NCI-H187 (cell line): ENCODE data around the gene TIPARP.

Experiments
- DNase-seq, 2 experiments: peaks; one replicate each; lab custom pipeline; 2025; lab: John Stamatoyannopoulos, UW

TIPARP gene, protein sequence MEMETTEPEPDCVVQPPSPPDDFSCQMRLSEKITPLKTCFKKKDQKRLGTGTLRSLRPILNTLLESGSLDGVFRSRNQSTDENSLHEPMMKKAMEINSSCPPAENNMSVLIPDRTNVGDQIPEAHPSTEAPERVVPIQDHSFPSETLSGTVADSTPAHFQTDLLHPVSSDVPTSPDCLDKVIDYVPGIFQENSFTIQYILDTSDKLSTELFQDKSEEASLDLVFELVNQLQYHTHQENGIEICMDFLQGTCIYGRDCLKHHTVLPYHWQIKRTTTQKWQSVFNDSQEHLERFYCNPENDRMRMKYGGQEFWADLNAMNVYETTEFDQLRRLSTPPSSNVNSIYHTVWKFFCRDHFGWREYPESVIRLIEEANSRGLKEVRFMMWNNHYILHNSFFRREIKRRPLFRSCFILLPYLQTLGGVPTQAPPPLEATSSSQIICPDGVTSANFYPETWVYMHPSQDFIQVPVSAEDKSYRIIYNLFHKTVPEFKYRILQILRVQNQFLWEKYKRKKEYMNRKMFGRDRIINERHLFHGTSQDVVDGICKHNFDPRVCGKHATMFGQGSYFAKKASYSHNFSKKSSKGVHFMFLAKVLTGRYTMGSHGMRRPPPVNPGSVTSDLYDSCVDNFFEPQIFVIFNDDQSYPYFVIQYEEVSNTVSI

DNA sequence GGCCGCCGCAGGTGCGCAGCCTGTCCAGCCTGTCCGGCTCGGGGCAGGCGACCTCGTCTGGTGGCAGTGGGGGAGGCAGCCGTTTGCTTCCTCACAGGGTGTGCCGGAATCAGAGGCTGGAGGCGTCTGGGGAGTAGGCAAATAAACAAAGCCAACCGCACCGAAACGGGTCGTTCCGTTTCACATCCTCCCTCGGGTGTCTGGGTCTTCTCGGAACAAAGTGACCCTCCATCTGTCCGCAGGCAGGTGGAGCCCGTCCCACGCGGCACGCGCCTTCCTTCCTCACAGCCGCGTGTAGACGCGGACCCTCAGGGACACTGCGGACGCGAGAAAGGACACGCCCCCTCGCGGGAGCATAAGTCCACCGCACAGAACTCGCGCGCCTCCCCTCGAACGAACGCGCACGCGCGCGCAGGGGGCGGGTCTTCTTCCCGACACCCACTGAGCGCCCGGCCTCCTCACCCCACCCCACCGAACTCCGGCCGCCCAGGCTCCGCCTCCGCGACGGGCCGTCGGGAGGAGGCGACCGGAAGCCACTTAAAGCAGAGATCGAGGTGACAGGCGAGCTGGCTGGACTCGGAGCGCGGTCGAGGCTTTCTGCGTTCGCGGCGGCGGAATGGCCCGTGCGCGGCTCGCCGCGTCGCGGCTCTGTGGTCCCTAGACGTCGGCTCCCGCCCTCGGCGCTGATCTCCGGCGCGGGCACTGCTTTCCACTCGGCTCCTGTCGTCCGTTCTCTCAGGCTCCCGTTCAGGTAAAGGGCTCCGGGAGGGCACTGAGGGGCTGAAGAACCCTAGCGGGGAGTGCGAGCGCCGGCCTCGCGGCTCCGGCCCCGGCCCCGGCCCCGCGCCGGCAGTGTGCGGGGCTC is at the start of gene TIPARP:
Gene TIPARP, plus strand, starts transcription at position 545 of the 865 bp plus-strand sequence. CDS start 3,108 bp downstream, outside the sequence.
- DNase-seq: peak; percentile 94 to 95

DNA sequence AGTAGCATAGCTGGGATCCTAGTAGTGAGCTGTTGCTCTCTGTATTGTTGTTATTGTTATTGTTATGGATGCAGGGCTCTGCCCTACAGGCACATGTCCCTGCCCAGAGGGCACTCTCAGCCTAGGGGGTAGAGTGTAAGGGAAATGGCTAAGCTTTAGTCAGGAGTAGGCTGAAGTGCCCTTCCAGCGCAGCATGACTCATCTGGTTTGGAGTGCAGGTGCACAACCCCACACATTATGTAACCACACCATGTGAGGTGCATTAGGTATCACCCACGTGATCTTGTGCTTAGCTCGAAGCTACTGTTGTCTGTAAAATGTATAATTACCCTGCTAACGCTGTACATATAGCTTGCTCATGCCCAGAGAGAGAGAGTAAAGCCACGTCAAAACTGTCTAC is 48.3 kb upstream of the TIPARP start:
- peak in 1 of 2 experiments; percentile 10 for DNase-seq

DNA sequence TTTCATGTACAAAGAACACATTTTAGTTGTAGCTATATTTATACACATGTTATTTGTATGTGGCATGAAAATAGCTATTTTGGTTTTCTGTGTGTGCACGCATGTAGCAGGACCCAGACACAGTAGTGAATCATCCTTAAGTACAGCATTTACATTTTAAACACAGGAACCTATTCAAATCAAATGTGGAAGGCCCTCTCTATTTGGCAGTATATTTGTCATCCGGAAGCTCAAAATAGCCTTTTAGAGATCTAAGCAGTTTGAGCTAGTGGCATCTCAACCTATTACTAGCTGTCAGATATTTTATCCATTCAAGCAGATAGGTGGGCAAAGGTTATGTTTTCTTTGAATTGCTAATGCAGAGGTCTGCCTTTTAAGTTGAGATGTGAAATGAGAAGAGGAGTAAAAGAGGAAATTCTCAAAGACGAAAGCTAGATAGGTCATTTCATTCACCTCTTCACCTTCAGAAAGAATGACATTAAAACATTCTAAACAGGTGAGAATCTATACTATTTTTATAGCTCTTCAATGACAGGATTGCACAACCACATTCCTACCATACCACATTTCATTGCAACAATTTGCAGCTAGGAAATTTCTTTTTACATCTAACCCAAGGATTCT is 46.3 kb upstream of the TIPARP start:
- no peak for DNase-seq

DNA sequence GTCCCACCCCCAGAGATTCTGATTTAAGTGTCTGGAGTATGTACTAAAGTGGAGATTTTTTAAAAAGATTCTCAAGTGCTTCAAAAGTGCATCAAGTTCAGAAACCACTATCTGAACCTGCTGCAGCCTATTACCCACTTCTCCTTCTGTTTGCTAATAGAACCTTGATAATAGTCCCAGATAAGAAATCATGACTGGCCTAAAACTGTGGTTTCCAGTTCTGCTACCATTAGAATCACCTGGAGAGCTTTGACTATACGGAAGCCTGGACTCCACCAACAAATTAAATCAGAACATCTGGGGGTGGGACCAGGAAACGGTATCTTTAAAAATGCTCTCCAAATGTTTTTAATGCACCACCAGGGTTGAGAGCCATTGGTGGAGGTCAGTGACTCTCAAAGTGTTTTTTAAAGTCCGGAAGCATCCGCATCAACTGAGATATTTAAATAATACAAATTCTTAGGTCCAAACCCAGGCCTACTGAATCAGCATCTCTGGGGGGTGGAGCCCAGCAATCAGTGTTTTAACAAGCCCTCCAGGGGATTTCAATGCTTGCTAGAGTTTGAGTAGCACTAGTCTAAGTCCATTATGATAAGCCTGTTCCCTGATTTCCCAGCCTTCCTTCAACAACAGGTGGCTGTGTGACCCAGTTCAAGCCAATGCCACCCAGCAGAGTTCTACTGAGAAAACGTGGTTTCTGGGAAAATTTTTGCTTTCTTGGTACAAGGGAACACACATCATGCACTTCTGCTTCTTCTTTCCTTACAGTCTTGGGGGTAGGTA is 45.4 kb upstream of the TIPARP start:
- DNase-seq: no peak

DNA sequence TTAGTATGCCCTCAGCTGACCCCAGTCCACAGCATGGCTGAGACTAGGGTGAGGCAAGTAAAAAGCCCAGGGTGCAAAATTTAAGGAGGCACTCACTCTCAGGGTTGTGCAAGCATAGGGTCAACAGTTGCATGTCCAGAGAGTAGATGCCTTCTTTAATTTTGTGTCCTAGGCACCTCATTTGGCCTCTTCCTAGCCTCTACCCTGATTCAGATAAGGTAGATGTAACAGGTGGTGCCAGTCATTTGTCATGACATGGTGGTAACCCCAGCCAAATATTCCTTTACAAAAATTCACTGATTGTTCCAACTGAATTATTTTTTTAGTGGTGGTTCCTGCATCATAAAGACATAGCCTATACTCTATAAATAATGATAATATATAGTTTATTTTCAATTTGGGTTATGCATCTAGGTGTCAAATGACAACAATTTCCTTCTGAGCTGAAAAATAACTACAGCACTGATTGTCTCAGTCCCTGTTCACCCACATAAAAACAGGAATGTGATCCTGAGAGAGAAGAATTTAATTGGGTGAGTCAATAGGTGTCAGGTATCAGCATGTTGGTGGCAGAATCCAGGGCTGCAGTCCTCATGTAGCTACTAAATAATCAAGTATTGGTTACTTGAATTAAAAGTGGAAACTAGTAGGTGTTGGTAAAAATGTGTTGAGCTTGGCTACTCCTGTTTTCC is 44.2 kb upstream of the TIPARP start:
- no peak for DNase-seq

DNA sequence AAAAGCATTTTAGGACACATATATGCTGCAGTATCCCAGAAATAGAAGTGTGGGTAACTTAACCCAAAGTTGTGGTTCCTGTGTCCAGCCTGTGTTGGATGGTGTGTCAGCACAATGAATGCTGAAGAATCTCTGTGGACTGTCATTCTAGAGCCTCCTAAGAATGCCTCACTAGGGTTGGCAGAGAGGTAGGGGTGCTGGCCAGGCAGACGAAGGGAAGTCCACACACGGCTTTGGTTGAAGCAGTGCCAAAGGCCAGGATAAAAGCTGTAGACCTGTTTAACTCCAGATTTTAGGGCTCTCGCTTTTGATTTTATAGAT is 43.7 kb upstream of the TIPARP start:
- DNase-seq: no peak

DNA sequence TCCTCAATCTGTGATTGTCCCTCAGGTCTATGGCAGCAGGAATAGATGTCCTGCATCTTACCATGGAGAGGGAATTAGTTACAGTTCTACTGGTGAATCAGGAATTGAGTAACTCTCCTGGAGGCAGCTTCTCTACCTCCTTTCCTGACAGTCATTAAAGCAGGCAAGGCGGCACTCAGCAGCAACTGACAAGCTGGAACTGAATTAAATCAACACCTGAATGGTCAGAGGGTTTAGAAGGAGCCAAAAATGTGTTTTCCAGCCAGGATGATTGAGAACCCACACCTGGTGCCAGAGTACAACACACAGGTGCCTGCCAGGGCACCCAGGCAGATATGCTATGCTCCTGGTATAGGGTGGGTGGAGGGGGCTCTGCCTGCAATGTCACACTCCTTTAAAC is 43.1 kb upstream of the TIPARP start:
- no peak for DNase-seq

DNA sequence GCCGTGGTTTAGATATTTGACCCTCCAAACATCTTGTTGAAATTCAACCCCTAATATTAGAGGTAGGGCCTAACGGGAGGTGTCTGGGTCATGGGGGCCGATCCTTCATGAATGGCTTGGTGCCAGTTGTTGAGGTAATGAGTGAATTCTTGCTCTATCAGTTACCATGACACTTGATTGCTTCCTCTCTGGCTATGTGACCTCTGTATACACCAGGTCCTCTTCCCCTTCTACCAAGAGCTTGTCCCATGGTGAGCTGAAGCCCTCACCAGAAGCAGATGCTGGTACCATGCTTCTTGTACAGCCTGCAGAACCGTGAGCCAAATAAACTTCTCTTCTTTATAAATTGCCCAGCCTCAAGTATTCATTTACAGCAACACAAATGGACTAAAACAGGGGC is 41.8 kb upstream of the TIPARP start:
- DNase-seq: no peak

DNA sequence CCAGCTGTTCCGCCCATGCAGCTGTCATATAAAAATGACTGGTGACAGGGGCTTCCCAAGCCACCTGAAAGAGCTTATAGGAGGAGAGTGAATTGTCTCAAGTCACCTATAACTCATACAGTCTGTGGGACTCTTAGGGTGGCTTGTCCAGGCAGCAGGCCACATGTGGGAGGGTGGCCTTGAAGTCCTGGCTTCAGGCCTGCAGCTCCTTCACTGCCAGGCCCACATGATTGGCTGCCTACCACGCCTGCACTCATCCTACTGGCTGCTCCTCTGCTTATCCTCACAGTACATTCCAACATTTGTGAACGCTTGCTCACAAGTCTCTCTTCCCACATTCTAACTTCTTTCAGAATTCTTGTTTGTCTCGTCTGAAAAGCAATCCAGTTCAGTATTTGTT is 41.1 kb upstream of the TIPARP start:
- DNase-seq: no peak

DNA sequence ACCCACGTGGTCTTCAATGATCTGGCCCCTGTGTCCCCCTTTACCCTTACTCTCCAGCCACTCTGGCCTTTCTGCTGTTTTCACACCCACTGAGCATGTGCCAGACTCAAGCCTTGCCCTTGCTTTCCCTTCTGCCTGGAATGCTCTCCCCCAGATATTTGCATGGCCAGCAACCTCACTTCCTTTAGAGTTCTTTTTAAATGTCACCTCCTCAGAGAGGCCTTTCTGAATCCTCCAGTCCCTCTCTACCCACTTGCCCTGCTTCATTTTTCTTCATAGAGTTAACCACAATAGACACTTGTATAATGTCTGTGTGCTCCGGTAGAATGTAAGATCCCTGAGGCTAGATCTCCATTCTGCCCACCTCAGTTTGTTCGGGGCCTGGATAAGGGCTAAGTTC is 39.4 kb upstream of the TIPARP start:
- no peak for DNase-seq

DNA sequence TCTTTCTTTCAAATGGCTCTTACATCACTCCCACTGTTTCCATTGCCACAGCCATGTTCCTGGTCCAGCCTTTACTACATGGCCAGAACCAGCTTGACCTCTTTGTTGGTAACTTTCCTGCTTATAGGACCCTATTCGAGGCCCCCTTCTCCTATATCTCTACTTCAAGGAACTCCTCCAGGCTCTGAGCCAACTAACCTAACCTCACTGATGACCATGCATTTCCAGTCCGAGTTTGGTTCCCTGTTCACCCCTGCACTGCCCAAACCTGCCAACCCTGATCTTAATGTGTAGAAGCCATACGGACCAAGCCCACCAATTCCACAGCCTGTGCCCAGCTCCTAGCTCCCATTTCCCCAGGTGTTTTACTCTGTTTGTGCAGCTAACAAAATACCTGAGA is 38.4 kb upstream of the TIPARP start:
- DNase-seq: no peak

DNA sequence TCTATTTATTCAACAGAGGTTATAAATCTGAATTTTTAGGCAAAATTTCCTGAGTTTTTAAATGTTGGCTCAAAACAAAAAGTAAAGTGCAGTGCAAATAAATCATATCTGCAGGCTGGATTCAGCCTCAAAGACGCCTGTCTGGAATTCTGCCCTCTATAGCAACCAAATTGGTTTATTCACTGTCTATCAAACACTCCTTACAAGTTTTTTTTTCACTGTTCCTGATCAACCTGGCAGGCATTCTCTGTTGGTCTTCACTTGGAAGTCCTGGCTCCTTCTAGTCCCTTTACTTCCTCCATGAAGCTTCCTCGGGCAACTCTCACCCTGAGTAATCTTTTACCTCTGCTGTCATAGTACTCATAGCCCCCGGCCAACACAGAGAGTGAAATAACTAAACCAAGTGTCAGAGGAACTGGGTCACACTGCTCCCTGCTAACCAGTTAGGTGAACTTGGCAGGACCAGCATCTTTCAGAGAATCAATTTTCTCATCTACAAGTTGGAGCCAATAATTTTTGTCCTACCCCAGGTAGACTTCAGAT is 36.8 kb upstream of the TIPARP start:
- DNase-seq: no peak

DNA sequence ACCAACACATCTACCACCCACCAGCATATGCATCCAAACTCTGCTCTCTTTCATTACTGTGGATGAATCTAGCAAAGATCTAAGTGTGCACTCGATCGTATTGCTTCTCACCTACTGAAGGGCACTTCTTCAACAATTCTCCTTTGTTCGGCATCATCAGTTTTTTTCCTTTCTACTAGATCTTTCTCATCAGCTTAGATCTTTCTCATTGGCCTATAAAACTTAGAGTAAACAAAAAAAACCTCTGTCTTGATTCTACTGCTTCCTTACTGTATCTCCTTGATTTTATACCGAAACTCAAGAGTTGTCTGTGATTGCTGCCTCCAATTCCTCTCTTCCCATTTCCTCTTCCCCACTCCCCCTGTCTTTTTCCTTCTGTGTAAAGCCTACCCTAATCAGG is 36.1 kb upstream of the TIPARP start:
- no peak for DNase-seq

DNA sequence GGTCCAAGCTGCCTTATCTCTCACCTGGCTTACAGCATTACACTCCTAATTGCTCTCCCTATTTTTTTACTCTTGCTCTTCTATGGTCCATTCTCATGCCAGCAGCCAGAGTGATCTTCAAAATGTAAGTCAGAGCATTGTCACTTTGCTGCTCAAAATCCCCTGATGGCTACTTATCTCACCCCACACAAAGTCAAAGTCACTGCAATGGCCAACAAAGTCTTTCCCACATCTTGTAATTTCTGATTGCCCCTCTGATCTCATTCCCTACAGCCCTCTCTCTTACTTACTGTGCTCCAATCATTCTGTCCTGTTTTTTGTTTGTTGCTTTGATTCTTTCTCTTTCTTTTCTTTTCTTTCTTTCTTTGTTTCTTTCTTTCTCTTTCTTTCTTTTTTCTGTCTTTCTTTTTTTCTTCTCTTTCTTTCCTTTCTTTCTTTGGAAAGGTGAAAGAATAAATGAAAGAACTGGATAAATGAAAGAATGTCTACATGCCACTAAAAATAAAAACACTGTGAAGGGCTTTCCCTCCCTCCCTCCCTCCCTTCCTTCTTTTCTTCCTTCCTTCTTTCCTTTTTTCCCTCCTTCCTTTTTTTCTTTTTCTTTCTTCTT is 34.9 kb upstream of the TIPARP start:
- DNase-seq: no peak

DNA sequence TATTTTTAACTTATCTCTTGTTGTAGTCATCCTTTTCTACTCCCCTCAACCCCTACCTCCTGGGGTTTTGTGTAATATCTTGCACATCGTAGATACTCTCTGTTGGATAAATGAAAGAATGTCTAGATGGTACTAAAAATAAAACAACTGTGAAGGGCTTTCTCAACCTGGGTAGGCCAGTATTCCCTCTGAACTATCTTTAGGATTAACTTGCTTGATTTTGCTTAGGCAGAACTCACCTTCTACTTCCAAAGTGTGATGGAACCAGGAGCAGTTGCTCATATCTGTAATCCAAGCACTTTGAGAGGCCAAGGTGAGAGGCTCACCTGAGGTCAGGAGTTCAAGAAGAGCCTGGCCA is 32.8 kb upstream of the TIPARP start:
- DNase-seq: no peak

DNA sequence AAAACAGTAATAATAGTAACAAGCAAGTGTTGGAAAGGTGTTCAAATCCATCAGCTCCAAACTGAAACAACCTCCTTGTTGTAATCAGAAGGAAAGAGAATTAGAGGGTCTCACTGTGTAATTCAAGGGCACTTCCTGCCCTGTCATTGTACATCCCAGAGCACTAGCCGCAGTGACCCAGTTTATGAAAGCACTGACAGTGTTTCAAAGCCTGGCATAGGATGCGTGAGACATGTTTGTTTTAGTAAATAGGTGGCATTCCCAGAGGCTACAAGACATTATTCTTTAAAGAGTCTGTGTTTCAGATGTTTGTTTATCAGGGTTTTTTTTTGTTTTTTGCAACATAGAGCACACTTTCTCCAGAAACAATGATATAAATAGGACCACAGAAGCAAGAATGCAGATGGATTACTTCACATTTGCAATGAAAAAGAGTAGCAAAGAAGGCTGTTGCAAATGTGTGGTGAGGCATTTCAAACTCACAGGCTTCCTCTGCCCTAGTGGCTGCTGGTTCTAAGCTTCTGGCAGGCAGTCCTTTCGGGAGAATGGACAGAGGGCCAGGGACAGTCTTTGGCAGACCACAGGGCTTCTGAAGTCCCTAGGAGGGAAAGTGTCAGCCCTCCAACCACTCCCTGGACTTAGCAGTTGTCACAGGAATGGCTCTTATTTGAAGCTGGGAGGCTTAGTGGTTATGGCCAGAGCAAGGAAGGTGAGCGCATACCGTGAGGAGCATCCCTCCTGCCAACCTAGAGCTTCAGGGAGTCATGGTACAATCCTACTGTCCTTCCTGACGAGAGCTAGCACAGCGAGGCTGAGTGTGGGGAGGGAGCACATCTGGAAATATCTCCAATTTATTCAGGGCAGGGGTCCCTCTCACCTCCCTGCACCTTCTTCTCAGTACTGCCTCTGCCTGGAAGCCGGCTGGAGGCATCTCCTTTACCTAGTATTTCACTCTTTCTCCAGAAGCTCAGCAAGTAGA is 31.4 kb upstream of the TIPARP start:
- no peak for DNase-seq

DNA sequence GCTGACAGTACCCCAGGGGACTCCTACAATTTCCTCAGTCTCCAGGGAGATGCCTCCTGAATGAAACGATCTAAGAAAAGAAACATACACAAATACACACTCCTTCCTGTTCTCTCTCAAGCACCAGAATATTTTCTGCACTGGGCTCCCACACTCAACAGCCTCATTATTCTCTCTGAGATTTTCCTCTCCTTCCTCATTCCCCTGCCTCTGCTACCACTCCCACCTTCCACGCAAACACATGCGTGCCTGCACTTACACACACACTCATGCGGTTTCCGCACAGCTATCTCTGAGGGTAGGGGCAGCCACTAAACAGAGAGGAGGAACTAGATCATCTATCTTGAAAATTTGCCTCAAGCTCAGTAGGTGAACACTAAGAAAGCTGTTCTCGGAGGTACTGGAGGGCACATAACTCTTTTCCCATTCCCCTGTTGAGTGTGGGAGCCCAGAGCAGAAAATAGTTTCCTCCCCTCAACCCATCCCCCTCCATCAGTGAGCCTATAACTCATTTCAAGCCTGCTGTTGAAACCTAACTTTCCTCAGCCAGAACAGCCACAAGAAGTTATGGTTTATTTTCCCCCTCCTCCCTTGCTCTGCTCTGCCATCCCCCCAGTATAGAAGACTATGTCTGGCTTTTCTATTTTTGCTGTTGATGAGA is 30.5 kb upstream of the TIPARP start:
- DNase-seq: no peak

DNA sequence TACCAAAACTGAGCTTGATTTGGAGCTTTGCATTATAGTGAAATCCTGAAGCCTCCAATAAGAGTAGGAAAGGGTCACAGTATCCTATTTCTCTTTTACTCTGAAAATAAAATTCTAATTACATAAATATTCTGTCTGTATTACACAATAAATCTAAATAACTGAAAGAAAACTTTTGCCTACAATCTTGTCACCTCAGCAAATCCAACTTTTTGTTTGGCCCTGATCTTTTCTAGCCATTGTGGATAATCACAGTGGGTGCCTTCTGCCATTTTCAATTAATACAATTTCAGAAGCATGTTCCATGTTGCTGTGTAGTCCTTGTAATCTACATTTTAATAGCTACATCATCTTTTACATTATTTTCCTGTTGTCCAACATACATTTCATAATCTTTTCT is 29.4 kb upstream of the TIPARP start:
- no peak for DNase-seq

DNA sequence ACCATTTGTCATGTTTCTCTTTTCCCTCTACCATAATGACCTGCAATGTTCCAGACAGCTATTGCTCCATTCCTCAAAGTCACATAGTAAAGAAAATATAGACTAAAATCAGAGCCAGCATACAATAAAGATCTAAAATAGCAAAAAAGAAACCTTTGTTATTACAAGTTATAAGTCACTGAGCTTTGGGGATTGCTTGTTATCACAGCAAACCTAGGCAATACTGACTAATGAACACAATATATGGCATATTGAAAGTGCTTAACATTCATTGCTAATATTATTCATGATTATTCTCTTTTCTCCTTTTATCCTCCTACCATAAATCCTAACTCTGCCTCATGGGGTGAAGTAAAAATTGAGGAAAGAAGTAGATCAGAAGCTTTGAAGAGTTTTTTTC is 27.4 kb upstream of the TIPARP start:
- no peak for DNase-seq
